Measurements from ENCODE around the gene LYPD3.

LYPD3 gene

DNA sequence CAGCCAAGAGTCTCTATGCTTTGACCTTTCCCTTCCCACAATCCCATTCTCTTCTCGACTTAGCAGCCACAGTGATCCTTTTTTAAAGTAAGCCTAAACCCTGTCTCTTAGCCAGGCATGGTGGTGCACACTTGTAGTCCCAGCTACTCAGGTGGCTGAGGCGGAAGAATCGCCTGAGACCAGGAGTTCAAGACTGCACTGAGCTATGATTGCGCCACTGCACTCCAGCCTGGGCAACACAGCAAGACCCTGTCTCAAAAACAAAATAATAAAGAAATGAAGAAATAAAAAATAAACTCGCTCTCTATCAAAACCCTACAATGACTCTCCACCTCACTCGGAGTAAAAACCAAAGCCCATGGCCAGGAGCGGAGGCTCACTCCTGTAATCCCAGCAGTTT is 36.0 kb downstream of the LYPD3 start:
- no peak for DNase-seq

DNA sequence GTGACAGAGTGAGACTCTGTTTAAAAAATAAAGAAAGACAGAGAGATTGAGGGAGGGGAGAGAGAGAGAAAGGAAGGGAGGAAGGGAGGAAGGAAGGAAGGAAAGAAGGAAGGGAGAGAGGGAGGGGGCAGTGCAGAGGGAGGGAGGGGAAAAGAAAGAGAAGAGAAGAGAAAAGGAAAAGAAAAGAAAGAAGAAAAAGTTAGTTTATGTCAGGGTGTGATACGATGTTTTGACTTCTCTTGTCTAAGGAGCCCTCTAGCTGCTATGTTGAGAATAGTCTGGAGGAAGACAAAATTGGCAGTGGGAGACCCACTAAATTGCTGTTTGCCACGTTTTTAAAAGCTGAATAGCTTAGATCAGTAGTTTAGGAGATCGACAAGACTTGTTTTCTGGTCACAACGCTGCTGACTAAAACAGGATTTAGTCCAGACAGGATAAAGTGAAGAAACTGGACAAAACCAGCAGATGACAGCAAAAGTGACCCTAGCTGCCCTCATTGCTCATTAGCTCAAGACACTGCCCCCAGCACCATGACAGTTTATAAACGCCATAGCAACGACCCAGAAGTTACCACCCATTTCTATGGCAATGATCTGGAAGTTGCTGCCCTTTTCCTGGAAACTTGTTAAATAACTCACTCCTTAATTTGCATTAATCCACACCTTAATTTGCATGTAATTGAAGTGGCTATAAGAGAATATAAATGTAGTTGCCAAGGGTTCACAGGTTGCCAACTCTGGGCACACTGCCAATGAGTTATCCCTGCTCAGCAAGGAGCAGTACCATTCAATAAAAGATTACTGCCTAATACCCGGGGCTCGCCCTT is 39.6 kb downstream of the LYPD3 start:
- peak; percentile 94 to 95 for DNase-seq

DNA sequence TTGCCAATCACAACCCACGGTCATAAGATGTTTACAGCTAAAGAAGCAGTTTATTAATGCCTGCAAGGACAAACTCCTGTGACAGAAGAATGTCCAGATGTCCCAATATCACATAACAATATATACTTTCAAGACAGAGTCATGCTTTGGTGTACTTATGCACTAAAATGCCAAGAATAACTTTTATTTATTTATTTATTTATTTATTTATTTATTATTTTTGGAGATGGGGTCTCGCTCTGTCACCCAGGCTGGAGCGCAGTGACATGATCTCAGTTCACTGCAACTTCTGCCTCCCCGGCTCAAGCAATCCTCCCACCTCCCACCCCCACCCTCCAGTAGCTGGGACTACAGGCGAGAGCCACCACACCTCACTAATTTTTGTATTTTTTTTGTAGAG is 41.6 kb downstream of the LYPD3 start:
- DNase-seq: no peak

DNA sequence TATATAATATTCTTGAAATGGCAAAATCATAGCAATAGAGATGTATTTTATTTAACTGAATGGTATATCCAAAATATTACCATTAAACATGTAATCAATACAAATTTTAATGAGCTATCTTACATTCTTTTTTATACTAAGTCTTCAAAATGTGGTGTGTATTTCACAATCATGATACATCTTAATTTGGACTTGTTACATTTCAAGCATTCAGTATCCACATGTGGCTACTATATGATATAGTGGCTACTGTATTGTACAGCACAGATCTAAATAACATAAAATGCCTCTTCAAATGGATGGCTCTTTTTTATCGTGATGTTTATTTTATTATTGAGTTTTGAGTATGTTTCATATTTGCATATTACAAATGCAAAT is 42.7 kb downstream of the LYPD3 start:
- DNase-seq: peak in 1 of 2 experiments; percentile 16

DNA sequence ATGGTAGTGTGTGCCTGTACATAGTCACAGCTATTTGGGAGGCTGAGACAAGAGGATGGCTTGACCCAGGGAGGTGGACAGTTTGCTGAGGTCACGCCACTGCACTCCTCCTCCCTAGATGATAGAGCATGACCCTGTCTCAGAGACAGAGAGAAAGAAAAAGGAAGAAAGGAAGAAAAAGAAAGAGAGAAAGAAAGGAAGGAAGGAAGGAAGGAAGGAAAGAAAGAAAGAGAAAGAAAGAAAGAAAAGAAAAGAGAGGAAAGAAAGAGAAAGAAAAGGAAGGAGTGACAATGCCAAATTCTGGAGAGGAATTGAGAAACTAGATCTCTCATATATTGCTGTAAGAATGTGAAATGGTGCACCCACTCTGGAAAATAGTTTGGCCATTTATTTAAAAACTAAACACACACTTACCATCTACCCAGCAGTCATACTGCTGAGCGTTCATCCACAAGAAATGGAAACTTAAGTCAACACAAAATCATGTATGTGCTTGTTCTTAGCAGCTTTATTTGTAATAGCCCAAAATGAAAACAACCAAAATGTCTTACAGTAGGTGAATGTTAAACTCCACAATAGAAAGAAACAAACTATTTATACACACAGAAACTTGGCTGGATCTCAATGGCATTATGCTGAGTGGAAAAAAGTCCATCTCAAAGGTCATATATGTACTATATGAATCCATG is 43.3 kb downstream of the LYPD3 start:
- no peak for DNase-seq

DNA sequence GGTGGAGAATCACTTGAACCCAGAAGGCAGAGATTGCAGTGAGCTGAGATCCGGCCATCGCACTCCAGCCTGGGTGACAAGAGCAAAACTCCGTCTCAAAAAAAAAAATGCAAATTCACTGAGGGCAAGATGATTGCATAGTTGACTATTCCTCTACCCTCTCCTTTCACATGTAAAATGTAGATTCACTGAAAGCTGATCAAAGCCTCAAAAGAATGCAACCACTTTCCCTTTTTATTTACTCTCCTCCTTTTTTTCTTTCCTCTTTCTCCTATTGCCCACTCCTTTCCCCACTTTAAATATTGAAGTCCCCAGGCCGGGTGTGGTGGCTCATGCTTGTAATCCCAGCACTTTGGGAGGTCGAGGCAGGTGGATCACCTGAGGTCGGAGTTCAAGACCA is 44.5 kb downstream of the LYPD3 start:
- no peak for DNase-seq

DNA sequence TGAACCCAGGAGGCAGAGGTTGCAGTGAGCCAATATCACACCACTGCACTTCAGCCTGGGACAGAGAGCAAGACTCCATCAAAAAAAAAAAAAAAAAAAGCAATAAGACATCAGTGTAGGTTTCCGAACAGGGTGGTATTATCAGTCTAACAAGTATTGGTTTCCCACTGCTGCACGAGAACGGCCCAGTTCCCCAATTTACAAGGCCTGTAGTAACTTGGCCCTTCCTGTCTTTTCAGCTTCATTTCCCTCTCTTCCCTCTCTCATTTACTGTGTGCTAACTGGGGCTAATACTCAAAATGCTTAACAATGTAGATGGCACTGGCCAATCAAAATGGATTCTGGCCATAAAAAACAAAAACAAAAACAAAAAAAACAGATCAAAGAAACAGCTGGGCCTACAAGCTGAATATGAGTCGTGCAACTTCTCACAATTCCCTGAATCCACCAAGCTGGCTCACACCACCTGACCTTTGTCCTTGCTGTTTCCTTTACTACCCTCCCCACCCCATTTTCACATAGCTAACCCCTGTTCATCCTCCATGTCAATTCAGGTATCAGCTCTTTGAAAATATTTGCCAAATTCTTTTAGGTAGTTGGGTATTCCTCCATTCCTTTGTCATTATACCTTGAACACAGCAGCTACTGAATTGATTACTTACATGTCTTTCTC is 48.3 kb downstream of the LYPD3 start:
- no peak for DNase-seq

DNA sequence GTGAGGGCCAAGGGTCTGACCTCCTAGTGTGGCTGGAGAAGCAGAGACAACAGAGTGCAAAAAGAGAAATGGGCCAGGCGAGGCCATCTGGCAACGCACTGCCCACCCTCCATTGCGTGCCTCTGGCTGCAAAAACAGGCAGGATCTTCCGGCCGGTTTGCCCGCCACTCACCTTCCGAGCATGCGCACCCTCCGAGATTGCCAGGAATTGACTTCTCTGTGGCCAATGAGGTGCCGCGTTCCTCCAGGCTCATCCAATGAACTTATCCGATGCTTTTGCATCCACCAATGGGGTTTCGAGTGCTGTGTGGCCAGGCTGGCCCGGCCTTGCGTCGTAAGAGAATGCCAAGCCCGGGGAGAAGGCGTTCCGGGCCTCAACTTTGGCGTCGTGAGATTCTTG is 50.9 kb downstream of the LYPD3 start, which contains the start of gene TEX101:
Gene TEX101, plus strand, starts transcription at position 337 of the 400 bp plus-strand sequence. CDS start 1,030 bp downstream, outside the sequence.
- DNase-seq: no peak

DNA sequence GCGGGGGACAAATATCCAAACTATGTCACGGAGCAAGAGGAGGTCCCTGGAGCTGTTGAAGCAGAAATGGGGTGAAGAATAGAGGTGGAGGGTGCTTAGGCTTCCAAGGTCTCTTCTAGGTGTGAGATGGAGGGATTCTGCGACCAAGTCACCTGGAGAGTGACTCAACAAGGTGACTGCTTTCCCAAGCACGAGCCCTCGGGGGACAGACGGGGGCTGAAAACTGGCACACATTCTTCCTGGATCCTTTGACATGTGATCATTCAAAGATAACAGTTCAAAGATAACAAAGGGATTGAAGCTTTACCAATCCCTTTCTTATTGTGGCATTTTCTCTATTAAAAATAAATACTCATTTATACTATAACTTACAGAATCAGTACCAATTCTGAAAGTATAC is 53.0 kb downstream of the LYPD3 start:
- no peak for DNase-seq

Measured in NCI-H526 (cell line).